Epithelial cell of esophagus (primary cell): ENCODE data around the gene TLR9.

Experiments used
- DNase-seq: peaks from one replicate; pipeline ENCODE4 v3.0.0; 2010; ENCODE audit warnings: low read depth
- H3K4me3 ChIP-seq: 2 replicates; pipeline ENCODE4 v1.5.1; 2011; ENCODE audit warnings: mild to moderate bottlenecking, low read length, control low read depth
- CTCF ChIP-seq: IDR thresholded peaks from 2 replicates; pipeline ENCODE4 v1.5.1; 2011; ENCODE audit warnings: low read depth, mild to moderate bottlenecking, low read length, control low read depth, inconsistent platforms; ENCODE audit not compliant: insufficient read depth; ENCODE audit errors: missing control alignments

The TLR9 gene

GRCh38 chr3:52254608-52255007 lies 29.2 kb upstream of the TLR9 start:
- DNase-seq: no peak
- H3K4me3 ChIP-seq: no peak overlapping the region
- TF ChIP-seq CTCF: no peak

GRCh38 chr3:52253314-52254304 lies 28.2 kb upstream of the TLR9 start:
- no peak overlapping the region for H3K4me3 ChIP-seq
- peak; percentile 87 for DNase-seq
- no peak for TF ChIP-seq CTCF

GRCh38 chr3:52250122-52250521 lies 24.7 kb upstream of the TLR9 start:
- DNase-seq: no peak
- no peak for TF ChIP-seq CTCF
- no peak overlapping the region for H3K4me3 ChIP-seq

GRCh38 chr3:52249683-52250082 lies 24.2 kb upstream of the TLR9 start:
- H3K4me3 ChIP-seq: no peak overlapping the region
- no peak for DNase-seq
- TF ChIP-seq CTCF: no peak

- no peak for TF ChIP-seq CTCF
- H3K4me3 ChIP-seq: no peak overlapping the region
- DNase-seq: no peak
Measured at GRCh38 chr3:52248816-52249547, 23.5 kb upstream of the TLR9 start.

- H3K4me3 ChIP-seq: no peak overlapping the region
- no peak for DNase-seq
- no peak for TF ChIP-seq CTCF
Measured at GRCh38 chr3:52248165-52248541, 22.7 kb upstream of the TLR9 start.
